SK-N-SH (cell line): ENCODE results near the gene CYP4F22. TPM values are rescaled to one million over a fixed set of nuclear protein-coding genes. Genes with fewer than 3 reads are reported as not detected.

Source experiments
- CTCF ChIA-PET: fragments of 300-600, 350-600 bp; formaldehyde crosslinking; extraction: SDS; loops from one replicate; lab custom pipeline; 2021; lab: Yijun Ruan, JAX
- POLR2A ChIA-PET: fragments of 350-600 bp; sonication (Branson Sonifier 250); formaldehyde crosslinking; extraction: SDS; loops from one replicate; lab custom pipeline; 2020; ENCODE audit warnings: antibody characterized with exemption, inconsistent platforms; lab: Yijun Ruan, JAX
- DNase-seq: peaks from one replicate; pipeline ENCODE4 v3.0.0; 2012
- H2AFZ ChIP-seq: fragments of 200-600 bp; sonication (generic); 2 replicates; pipeline ENCODE4 v1.8.1; 2016; ENCODE audit warnings: antibody characterized with exemption, mild to moderate bottlenecking, low read depth
- H3F3A ChIP-seq: fragments of 200-600 bp; sonication (generic); replicated peaks from 2 replicates; pipeline ENCODE3; 2016; ENCODE audit warnings: antibody characterized with exemption, mild to moderate bottlenecking; ENCODE audit not compliant: insufficient read depth
- H3K27ac ChIP-seq, 2 experiments: fragments of 200-500 bp in 1 of 2; fragments of 200-600 bp in 1 of 2; sonication (Bioruptor generic) in 1 of 2; sonication (generic), shearing (Covaris generic) in 1 of 2; 2 replicates each; pipeline versions ENCODE4 v1.5.1 to v1.6.1; 2014 to 2016; ENCODE audit warnings: low read depth in 2 of 2, inconsistent platforms in 1 of 2, low read length in 1 of 2, mild to moderate bottlenecking in 1 of 2, mixed read lengths in 1 of 2
- H3K27me3 ChIP-seq: fragments of 200-600 bp; sonication (generic), shearing (Covaris generic); 2 replicates; pipeline ENCODE4 v1.6.1; 2016; ENCODE audit warnings: mixed run types; ENCODE audit not compliant: insufficient read depth
- H3K36me3 ChIP-seq, 2 experiments: fragments of 200-500 bp in 1 of 2; fragments of 200-600 bp in 1 of 2; sonication (Bioruptor generic) in 1 of 2; sonication (generic) in 1 of 2; replicated peaks in 1 of 2; 2 replicates each; pipeline versions ENCODE3 to v1.5.1; 2014 to 2016; ENCODE audit warnings: low read length in 1 of 2, mild to moderate bottlenecking in 1 of 2; ENCODE audit not compliant: insufficient read depth in 2 of 2, control insufficient read depth in 1 of 2
- H3K4me1 ChIP-seq, 2 experiments: fragments of 200-500 bp in 1 of 2; fragments of 200-600 bp in 1 of 2; sonication (Bioruptor generic) in 1 of 2; sonication (generic), shearing (Covaris generic) in 1 of 2; 2 replicates each; pipeline versions ENCODE4 v1.5.1 to v1.6.1; 2014 to 2016; ENCODE audit warnings: low read depth in 1 of 2, low read length in 1 of 2, mixed run types in 1 of 2; ENCODE audit not compliant: insufficient read depth in 2 of 2, control insufficient read depth in 1 of 2
- H3K4me2 ChIP-seq: fragments of 200-600 bp; sonication (generic), shearing (Covaris generic); 2 replicates; pipeline ENCODE4 v1.6.1; 2017; ENCODE audit warnings: mixed run types
- H3K4me3 ChIP-seq, 2 experiments: fragments of 200-500 bp in 1 of 2; fragments of 200-600 bp in 1 of 2; sonication (Bioruptor generic) in 1 of 2; sonication (generic), shearing (Covaris generic) in 1 of 2; 2 replicates each; pipeline versions ENCODE4 v1.5.1 to v1.8.1; 2014 to 2016; ENCODE audit warnings: low read depth in 2 of 2, inconsistent platforms in 1 of 2, low read length in 1 of 2, mild to moderate bottlenecking in 1 of 2, mixed read lengths in 1 of 2, moderate library complexity in 1 of 2
- H3K79me2 ChIP-seq: fragments of 200-600 bp; sonication (generic); 2 replicates; pipeline ENCODE4 v1.8.1; 2017; ENCODE audit warnings: mild to moderate bottlenecking; ENCODE audit not compliant: insufficient read depth
- H3K9ac ChIP-seq: fragments of 200-600 bp; sonication (generic); 2 replicates; pipeline ENCODE4 v1.6.1; 2017; ENCODE audit warnings: mixed run types
- H3K9me2 ChIP-seq: fragments of 200-600 bp; sonication (generic); 2 replicates; pipeline ENCODE4 v1.6.1; 2017; ENCODE audit warnings: mixed run types
- H3K9me3 ChIP-seq: fragments of 200-600 bp; sonication (generic); 2 replicates; pipeline ENCODE4 v1.6.1; 2017; ENCODE audit warnings: mixed run types, mild to moderate bottlenecking, moderate library complexity
- H4K20me1 ChIP-seq: fragments of 200-600 bp; sonication (generic); 2 replicates; pipeline ENCODE4 v1.6.1; 2017; ENCODE audit warnings: mild to moderate bottlenecking, mixed run types; ENCODE audit not compliant: insufficient read depth
- ELF1 ChIP-seq: IDR thresholded peaks from 2 replicates; pipeline ENCODE4 v1.4.0; 2012
- EZH2phosphoT487 ChIP-seq: fragments of 200-600 bp; sonication (generic); IDR thresholded peaks from 2 replicates; pipeline ENCODE4 v1.6.1; 2017; ENCODE audit warnings: low read depth, mixed run types, mild to moderate bottlenecking, antibody characterized with exemption, moderate library complexity, borderline replicate concordance
- FOXJ3 ChIP-seq: sonication (generic); formaldehyde crosslinking; IDR thresholded peaks from 2 replicates; pipeline ENCODE4 v1.5.1; 2020; ENCODE audit warnings: mild to moderate bottlenecking, missing genetic modification reagents
- GABPA ChIP-seq: IDR thresholded peaks from 2 replicates; pipeline ENCODE4 v1.4.0; 2012; ENCODE audit warnings: low read depth, mild to moderate bottlenecking
- IRF3 ChIP-seq: fragments of 150-350 bp; IDR thresholded peaks from 2 replicates; pipeline ENCODE4 v1.6.1; 2016; ENCODE audit warnings: mild to moderate bottlenecking, low read depth, low read length
- JUND ChIP-seq: IDR thresholded peaks from 2 replicates; pipeline ENCODE4 v1.4.0; 2012
- MXI1 ChIP-seq: IDR thresholded peaks from 2 replicates; pipeline ENCODE4 v1.6.1; 2012; ENCODE audit warnings: mild to moderate bottlenecking, low read depth, low read length, improper control_type of control experiment
- NFIC ChIP-seq: IDR thresholded peaks from 2 replicates; pipeline ENCODE4 v1.4.0; 2012; ENCODE audit warnings: borderline replicate concordance
- NRF1 ChIP-seq: IDR thresholded peaks from 2 replicates; pipeline ENCODE4 v1.6.1; 2012; ENCODE audit warnings: low read depth, mild to moderate bottlenecking, low read length
- PBX3 ChIP-seq: IDR thresholded peaks from 2 replicates; pipeline ENCODE4; 2012
- RAD21 ChIP-seq: IDR thresholded peaks from 2 replicates; pipeline ENCODE4 v1.6.1; 2012; ENCODE audit warnings: mild to moderate bottlenecking, low read length
- REST ChIP-seq: IDR thresholded peaks from 2 replicates; pipeline ENCODE4 v1.6.1; 2012; ENCODE audit warnings: mild to moderate bottlenecking, low read depth, low read length, moderate library complexity
- RFX5 ChIP-seq: IDR thresholded peaks from 2 replicates; pipeline ENCODE4 v1.6.1; 2012; ENCODE audit warnings: mild to moderate bottlenecking, improper control_type of control experiment, low read length
- SIN3A ChIP-seq: IDR thresholded peaks from 2 replicates; pipeline ENCODE4 v1.6.1; 2012; ENCODE audit warnings: low read depth, mild to moderate bottlenecking, low read length, moderate library complexity, borderline replicate concordance
- TAF1 ChIP-seq: IDR thresholded peaks from 2 replicates; pipeline ENCODE4 v1.6.1; 2012; ENCODE audit warnings: low read depth, mild to moderate bottlenecking, low read length, moderate library complexity, borderline replicate concordance
- TCF12 ChIP-seq: IDR thresholded peaks from 2 replicates; pipeline ENCODE4 v1.4.0; 2012
- ZBTB33 ChIP-seq: IDR thresholded peaks from 2 replicates; pipeline ENCODE4 v1.4.0; 2012; ENCODE audit warnings: low read depth, borderline replicate concordance
- WGBS: methylation state at CpG from one replicate; pipeline ENCODE4 v1.1.6; 2017; ENCODE audit warnings: low lambda C conversion rate; 5-methylcytosine and 5-hydroxymethylcytosine counted together
- polyA plus RNA-seq, 3 experiments: library from polyadenylated mRNA; depleted of rRNA; stranded (reverse); fragments of >200 nt; gene quantifications; 2 replicates each; pipeline ENCODE4 v1.2.3, GENCODE V29; 2012

The CYP4F22 gene
- polyA plus RNA-seq, 1 of the 3 experiments (the other 2 are of a cell fraction) = not detected

GRCh38 chr19:15544970-15545369 lies 36.6 kb downstream of the CYP4F22 start:
- Histone ChIP-seq H3K27me3 (peaks cover 5% of the 10 kb centered on the region; the same call in 1 of the 2 replicates), H3K27ac (no peak overlapping the region), H4K20me1 (no peaks in the 10 kb centered on the region), H3K79me2 (no peaks in the 10 kb centered on the region), H3K36me3 (no peaks in the 10 kb centered on the region), H3K4me3 (no peak overlapping the region), H3K4me1 (no peaks in the 10 kb centered on the region), H3F3A (no peaks in the 10 kb centered on the region), H3K9me2 (no peaks in the 10 kb centered on the region), H3K9me3 (no peaks in the 10 kb centered on the region), H3K4me2 (no peak overlapping the region), H3K9ac (no peak overlapping the region), H2AFZ (no peak overlapping the region)
- TF ChIP-seq NFIC = no peak
- no peak for TF ChIP-seq TAF1
- no peak for TF ChIP-seq TCF12
- no peak for TF ChIP-seq NRF1
- TF ChIP-seq RAD21 = no peak
- no peak for TF ChIP-seq REST
- no peak for TF ChIP-seq SIN3A
- TF ChIP-seq MXI1 = no peak
- TF ChIP-seq FOXJ3 (CRISPR knock-in tag) = no peak
- TF ChIP-seq JUND = no peak
- TF ChIP-seq ZBTB33 = no peak
- POLR2A ChIA-PET = no interaction called here
- WGBS = 0% methylated on average over 1 of the region's 1 CpG
- CTCF ChIA-PET = interaction anchor here (1.1 to 1.7 kb wide), 2 partner anchors 12 to 126 kb away, joined by 4 to 9 read pairs; partner anchors contain the start of gene AKAP8L
- no peak for DNase-seq

GRCh38 chr19:15548648-15549047 lies 40.3 kb downstream of the CYP4F22 start:
- H2AFZ ChIP-seq = no peak overlapping the region
- H3K4me3 ChIP-seq = no peak overlapping the region
- no peak for DNase-seq
- 39% methylated on average over 2 of the region's 2 CpGs for WGBS
- ChIA-PET POLR2A (no interaction called here), CTCF (interaction anchor here (1.3 kb wide), 1 partner anchor 130 kb away, joined by 3 read pairs; the partner anchor contains the start of gene AKAP8L)
- no peaks in the 10 kb centered on the region for H4K20me1 ChIP-seq
- no peaks in the 10 kb centered on the region; a peak in 1 of 4 replicates for H3K4me1 ChIP-seq
- H3K9me2 ChIP-seq = no peaks in the 10 kb centered on the region
- H3K36me3 ChIP-seq = no peaks in the 10 kb centered on the region
- no peak overlapping the region for H3K27ac ChIP-seq
- no peaks in the 10 kb centered on the region for H3F3A ChIP-seq
- H3K9ac ChIP-seq = no peak overlapping the region
- H3K4me2 ChIP-seq = no peak overlapping the region
- no peaks in the 10 kb centered on the region for H3K9me3 ChIP-seq
- peaks cover 19% of the 10 kb centered on the region; the same call in 1 of the 2 replicates for H3K27me3 ChIP-seq
- H3K79me2 ChIP-seq = no peaks in the 10 kb centered on the region
- TF ChIP-seq ELF1 (no peak), FOXJ3 (CRISPR knock-in tag) (no peak), GABPA (no peak), EZH2phosphoT487 (no peak), RFX5 (no peak), REST (no peak), IRF3 (no peak), PBX3 (no peak)
